C4-2B (cell line): Measurements from ENCODE around the gene SPATA21.
A peak's percentile ranks its signal among the peaks of the same experiment; 100 is the strongest.

Experiments
- H3K27ac ChIP-seq: fragments of 450-650 bp; 2 replicates; pipeline ENCODE4 v1.5.1; 2017
- CTCF ChIP-seq: fragments of 450-650 bp; conservative IDR thresholded peaks from 2 replicates; pipeline ENCODE4 v1.5.1; 2017; ENCODE audit warnings: mild to moderate bottlenecking
- ZFX ChIP-seq: fragments of 450-650 bp; IDR thresholded peaks from 2 replicates; pipeline ENCODE4 v1.6.1; 2017

Gene SPATA21

DNA sequence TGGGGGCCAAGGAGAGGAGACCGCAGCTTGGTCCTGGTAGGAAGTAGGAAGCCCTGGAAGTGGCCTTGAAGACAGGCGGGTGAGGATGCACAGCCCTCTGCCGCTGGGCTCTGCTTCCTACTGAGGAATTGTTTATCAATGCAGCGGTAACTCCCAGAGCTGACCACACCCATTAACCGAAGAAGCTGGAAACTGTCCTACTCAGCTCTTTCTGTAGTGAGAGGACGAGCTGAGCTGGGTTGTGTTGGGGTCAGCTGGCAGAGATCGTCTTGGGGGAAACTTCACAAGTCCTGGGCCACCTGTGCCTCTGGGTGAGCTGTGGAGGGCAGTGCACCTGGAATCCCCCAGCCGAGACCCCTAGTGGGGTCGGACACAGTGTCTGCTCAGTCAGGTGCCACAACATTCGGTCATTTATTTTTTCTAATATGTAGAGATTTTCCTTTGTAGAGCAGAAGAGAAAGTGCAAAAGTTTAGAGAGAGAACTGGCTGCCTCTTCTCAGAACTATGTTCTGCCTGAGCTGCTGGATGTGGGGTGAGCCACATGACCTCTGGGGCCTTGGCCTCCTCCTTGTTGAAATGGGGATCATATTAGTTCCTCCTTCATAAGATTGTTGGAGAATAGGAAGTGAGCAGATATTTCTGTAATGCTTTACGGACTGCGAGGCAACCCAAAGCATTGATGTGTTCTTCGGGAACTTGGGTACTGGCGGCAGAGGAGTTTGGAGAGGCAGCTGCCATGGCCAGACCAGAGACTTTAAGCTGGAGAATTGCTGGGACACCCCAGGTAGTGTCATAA, 6.9 kb upstream of the SPATA21 start:
- TF ChIP-seq CTCF (no peak), ZFX (no peak)
- H3K27ac ChIP-seq, result no peak overlapping the region

DNA sequence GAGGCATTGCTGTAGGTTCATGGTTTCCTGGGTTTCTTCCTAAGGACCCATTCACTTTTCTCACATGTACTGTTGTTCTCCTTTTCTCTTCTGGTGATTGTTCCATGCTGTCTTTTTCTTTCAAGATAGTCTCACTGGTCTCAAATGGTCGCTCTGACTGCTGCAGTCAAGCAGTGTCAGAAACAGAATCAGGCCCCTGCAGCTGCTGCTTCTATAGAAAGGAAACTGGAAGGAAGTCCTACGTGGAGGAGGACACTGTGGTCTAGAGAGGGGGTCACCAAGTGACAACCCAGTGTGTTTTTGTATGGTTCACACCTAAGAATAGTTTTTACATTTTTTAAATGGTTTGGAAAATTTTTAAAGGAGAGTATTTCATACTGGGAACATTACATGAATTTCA, 5.7 kb upstream of the SPATA21 start:
- TF ChIP-seq CTCF, result no peak
- no peak overlapping the region for H3K27ac ChIP-seq

- no peak for TF ChIP-seq ZFX
- TF ChIP-seq CTCF, result no peak
- no peak overlapping the region for H3K27ac ChIP-seq
Measured at GRCh38 chr1:16442265-16442664, 5.0 kb upstream of the SPATA21 start.

DNA sequence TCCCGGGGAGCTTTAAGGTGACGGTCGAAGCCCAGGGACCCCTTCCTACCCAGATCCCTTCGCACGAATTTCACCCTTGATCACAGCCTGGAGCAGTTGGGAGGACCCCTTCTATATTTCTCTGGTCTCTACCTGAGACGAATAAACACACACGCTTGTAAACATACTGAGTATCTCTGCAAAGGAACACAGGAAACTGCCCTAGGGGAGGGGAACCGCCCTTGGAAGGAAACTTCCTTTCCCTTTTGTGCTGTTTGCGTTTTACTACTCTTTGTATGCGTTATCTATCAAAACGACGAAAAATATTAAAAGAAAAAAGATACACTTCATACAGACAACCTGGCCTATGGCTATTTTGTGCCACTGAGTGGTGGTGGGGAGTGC, 4.0 kb upstream of the SPATA21 start:
- H3K27ac ChIP-seq, result peak overlapping the region; percentile 80
- TF ChIP-seq ZFX, result no peak

DNA sequence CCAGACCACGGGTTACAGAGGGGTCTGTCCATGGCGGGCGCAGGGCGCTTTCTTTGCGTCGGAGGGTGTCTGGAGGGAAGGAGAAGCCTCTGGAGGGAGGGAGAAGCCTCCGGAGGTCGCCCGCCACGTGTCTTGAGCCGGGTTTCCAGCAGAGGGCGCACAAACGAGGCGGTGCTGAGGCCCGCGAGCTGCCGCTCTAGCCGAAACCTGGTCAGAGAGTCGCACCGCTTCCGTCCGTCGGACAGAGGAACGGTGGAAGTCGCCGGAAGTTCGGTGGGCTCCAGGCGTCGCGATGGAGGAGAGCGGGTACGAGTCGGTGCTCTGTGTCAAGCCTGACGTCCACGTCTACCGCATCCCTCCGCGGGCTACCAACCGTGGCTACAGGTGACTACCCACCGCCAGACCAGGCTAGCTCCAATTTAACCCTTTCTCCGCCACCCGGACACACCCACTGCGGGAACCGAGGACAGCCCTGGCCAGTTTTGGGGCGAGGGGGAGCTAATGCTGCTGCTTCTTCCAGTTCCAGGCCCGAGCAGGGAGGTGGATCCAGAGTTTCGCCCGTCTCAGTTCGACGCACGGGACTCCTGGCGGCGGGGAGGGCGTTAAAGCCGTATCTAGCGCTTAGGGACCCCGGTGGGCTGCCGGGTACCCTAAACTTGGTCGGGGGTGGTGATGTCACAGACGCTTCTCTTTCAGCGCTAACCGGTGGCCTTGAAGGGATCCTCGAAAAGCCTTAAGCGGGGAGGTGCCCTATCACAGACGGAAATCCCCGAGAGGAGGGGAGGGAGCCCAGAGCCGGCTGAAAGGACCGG, 3.5 kb upstream of the SPATA21 start, which contains the start of gene NECAP2:
NECAP2 (plus strand) TSS at position 255 of the 812 bp plus-strand sequence; CDS start at position 293, 38 bp downstream.
- peak within 1 kb of the TSS; percentile 80 for H3K27ac ChIP-seq
- TF ChIP-seq CTCF, result peak; percentile 82
- TF ChIP-seq ZFX, result no peak

DNA sequence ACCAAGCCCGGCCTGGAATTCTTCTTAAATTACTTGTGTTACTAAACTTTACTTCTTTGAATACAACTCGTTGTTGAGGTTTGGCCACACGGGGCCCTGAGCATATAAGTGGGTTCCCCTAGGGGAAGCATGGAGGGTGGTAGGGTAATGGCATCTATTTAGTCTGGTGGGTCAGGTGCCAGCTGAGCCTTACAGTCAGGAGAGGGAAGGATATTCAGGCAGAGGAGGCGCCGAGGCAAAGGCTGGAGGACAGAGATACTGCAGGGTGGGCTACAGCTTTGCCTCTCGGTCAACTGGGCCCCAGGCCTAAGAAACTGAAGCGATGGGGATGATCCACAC, 2.9 kb upstream of the SPATA21 start:
- H3K27ac ChIP-seq, result peak overlapping the region; percentile 80
- TF ChIP-seq ZFX (no peak), CTCF (no peak)

DNA sequence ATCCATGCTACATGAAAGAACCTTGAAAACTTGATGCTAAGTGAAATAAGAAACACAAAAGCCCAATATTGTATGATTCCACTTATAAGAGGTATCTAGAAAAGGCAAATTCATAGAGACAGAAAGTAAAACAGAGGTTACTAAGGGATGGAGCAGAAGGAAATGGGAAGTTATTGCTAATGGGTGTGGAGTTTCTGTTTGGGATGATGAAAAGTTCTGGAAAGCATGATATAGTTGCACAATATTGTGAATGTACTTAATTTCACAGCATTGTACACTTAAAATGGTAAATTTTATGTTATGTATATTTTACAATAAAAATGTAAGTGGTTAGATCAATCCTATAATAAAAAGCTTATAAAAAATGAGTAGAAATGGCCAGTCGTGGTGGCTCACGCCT, 1.7 kb upstream of the SPATA21 start:
- TF ChIP-seq ZFX (no peak), CTCF (no peak)
- H3K27ac ChIP-seq, result no peak overlapping the region
